ENCODE results near the gene ASF1A. TPM values are rescaled to one million over a fixed set of nuclear protein-coding genes. Genes with fewer than 3 reads are reported as not detected.
A peak's percentile ranks its signal among the peaks of the same experiment; 100 is the strongest.

ASF1A gene
- total and polyA plus RNA-seq, 2 of the 13 experiments (the other 11 are each of a cell fraction or from before 2014, with no cell fraction given), result 14.5 to 49.9 TPM

- H4K20me1 ChIP-seq (ENCODE audit: insufficient read depth, low read length), result no peaks in the 10 kb centered on the region
- intact Hi-C loops (cut with micrococcal nuclease; ENCODE audit: unreplicated experiment) (no loop called here), in situ Hi-C loops (cut with HindIII; ENCODE audit: extremely low pct_ligation_motif_present, low pct_unique_long_range_greater_than_20kb) (no loop called here)
- no peak overlapping the region for H3K27ac ChIP-seq (ENCODE audit: extremely low read length, insufficient read depth, low read length)
- no peak overlapping the region for H2AFZ ChIP-seq (ENCODE audit: low read length)
- H3K27me3 ChIP-seq (ENCODE audit: control insufficient read depth in 1 of 2, insufficient read depth in 2 of 2, low read length in 2 of 2), result no peaks in the 10 kb centered on the region
- no peak overlapping the region for H3K4me2 ChIP-seq (ENCODE audit: low read depth, low read length)
- ChIA-PET CTCF (ENCODE audit: low intra/inter-chr PET ratio, low total read pairs) (no interaction called here), POLR2A (no interaction called here)
- DNase-seq (ENCODE audit: low spot score), result no peak
- H3K79me2 ChIP-seq (ENCODE audit: insufficient read depth, low read length), result no peaks in the 10 kb centered on the region
- H3K4me3 ChIP-seq (replicated peaks in 1 of 3; ENCODE audit: insufficient read depth in 1 of 3, low read depth in 2 of 3, low read length in 3 of 3), result no peak overlapping the region
- ATAC-seq, result no peak
- BruUV-seq (replicated peaks), result no TSS peak
- FAIRE-seq, result no peak
- peaks cover 3% of the 10 kb centered on the region for H3K4me1 ChIP-seq (ENCODE audit: insufficient read depth, low read length)
- peak; percentile 80 for TF ChIP-seq ATF7 (IDR thresholded peaks at IDR 0.05)
- no peak for TF ChIP-seq ATF7 (CRISPR knock-in tag; IDR thresholded peaks at IDR 0.05)
- no peak for TF ChIP-seq ISX (CRISPR knock-in tag; conservative IDR thresholded peaks at IDR 0.05)
- no peak for TF ChIP-seq NFRKB (IDR thresholded peaks at IDR 0.05)
- no peak for TF ChIP-seq RBAK (CRISPR knock-in tag; IDR thresholded peaks at IDR 0.05)
- no peak for TF ChIP-seq ZFX (CRISPR knock-in tag; IDR thresholded peaks at IDR 0.05; ENCODE audit: low read depth)
- TF ChIP-seq NFYC (CRISPR knock-in tag; IDR thresholded peaks at IDR 0.05), result no peak
- no peak for TF ChIP-seq RFX5 (IDR thresholded peaks at IDR 0.05; ENCODE audit: low read depth, low read length)
- H3K9me3 ChIP-seq (ENCODE audit: low read length), result no peaks in the 10 kb centered on the region
- H3K36me3 ChIP-seq (replicated peaks in 1 of 2; ENCODE audit: control insufficient read depth in 1 of 2, insufficient read depth in 2 of 2, low read length in 2 of 2), result peaks cover 27 to 65% of the 10 kb centered on the region in 2 experiments
- no peak overlapping the region for H3K9ac ChIP-seq (ENCODE audit: insufficient read depth, low read depth, low read length)
- 96% methylated on average over 5 of the region's 5 CpGs for WGBS (ENCODE audit: low lambda C conversion rate)
Measured at GRCh38 chr6:118917546-118918328, 23.8 kb downstream of the ASF1A start.

- no peak for TF ChIP-seq TGIF2 (CRISPR knock-in tag; IDR thresholded peaks at IDR 0.05)
- TF ChIP-seq CEBPB (IDR thresholded peaks at IDR 0.05; ENCODE audit: borderline replicate concordance, low read depth, low read length), result peak; percentile 45
- peaks cover 25 to 59% of the 10 kb centered on the region in 2 experiments for H3K36me3 ChIP-seq (replicated peaks in 1 of 2; ENCODE audit: control insufficient read depth in 1 of 2, insufficient read depth in 2 of 2, low read length in 2 of 2)
- no peak overlapping the region for H2AFZ ChIP-seq (ENCODE audit: low read length)
- POLR2A ChIA-PET, result no interaction called here
- no TSS peak for BruUV-seq (replicated peaks)
- FAIRE-seq, result no peak
- WGBS (ENCODE audit: low lambda C conversion rate), result 95% methylated on average over 2 of the region's 2 CpGs
- intact Hi-C loops (cut with micrococcal nuclease; ENCODE audit: unreplicated experiment), result no loop called here
- CTCF ChIA-PET (ENCODE audit: low intra/inter-chr PET ratio, low total read pairs), result no interaction called here
- no peak overlapping the region for H3K4me3 ChIP-seq (replicated peaks in 1 of 3; ENCODE audit: insufficient read depth in 1 of 3, low read depth in 2 of 3, low read length in 3 of 3)
- H4K20me1 ChIP-seq (ENCODE audit: insufficient read depth, low read length), result no peaks in the 10 kb centered on the region
- no peak overlapping the region for H3K4me2 ChIP-seq (ENCODE audit: low read depth, low read length)
- H3K9ac ChIP-seq (ENCODE audit: insufficient read depth, low read depth, low read length), result no peak overlapping the region
- peaks cover 9% of the 10 kb centered on the region for H3K4me1 ChIP-seq (ENCODE audit: insufficient read depth, low read length)
- no peaks in the 10 kb centered on the region for H3K27me3 ChIP-seq (ENCODE audit: control insufficient read depth in 1 of 2, insufficient read depth in 2 of 2, low read length in 2 of 2)
- H3K9me3 ChIP-seq (ENCODE audit: low read length), result no peaks in the 10 kb centered on the region
- in situ Hi-C loops (cut with HindIII; ENCODE audit: extremely low pct_ligation_motif_present, low pct_unique_long_range_greater_than_20kb), result no loop called here
- no peak overlapping the region for H3K27ac ChIP-seq (ENCODE audit: extremely low read length, insufficient read depth, low read length)
- ATAC-seq, result no peak
- DNase-seq (ENCODE audit: low spot score), result no peak
- H3K79me2 ChIP-seq (ENCODE audit: insufficient read depth, low read length), result no peaks in the 10 kb centered on the region
Measured at GRCh38 chr6:118918329-118918725, 24.4 kb downstream of the ASF1A start.
